Mesendoderm (in vitro differentiated cells): ENCODE measurements around the gene PET100.
A peak's percentile ranks its signal among the peaks of the same experiment; 100 is the strongest.

ENCODE experiments used
- DNase-seq: peaks from one replicate; pipeline ENCODE4 v3.0.0; 2013
- H2AK5ac ChIP-seq: 2 replicates; pipeline ENCODE4 v1.6.1; 2013; ENCODE audit warnings: low read length, inconsistent platforms
- H2BK120ac ChIP-seq: 2 replicates; pipeline ENCODE4 v1.6.1; 2013; ENCODE audit warnings: low read depth, mild to moderate bottlenecking, low read length, moderate library complexity, mixed read lengths
- H2BK15ac ChIP-seq: replicated peaks from 2 replicates; pipeline ENCODE4 v1.6.1; 2013; ENCODE audit warnings: low read depth, mild to moderate bottlenecking, moderate library complexity
- H2BK5ac ChIP-seq: 2 replicates; pipeline ENCODE4 v1.6.1; 2013; ENCODE audit warnings: low read length, inconsistent platforms
- H3K18ac ChIP-seq: 2 replicates; pipeline ENCODE4 v1.6.1; 2013; ENCODE audit warnings: mild to moderate bottlenecking, low read length, mixed read lengths
- H3K23ac ChIP-seq: one replicate; pipeline ENCODE4 v1.6.1; 2013; ENCODE audit warnings: low read length
- H3K27ac ChIP-seq: 2 replicates; pipeline ENCODE4 v1.5.1; 2013; ENCODE audit warnings: low read depth, mild to moderate bottlenecking, inconsistent platforms, low read length, moderate library complexity
- H3K27me3 ChIP-seq: 2 replicates; pipeline ENCODE4 v1.6.1; 2013; ENCODE audit warnings: low read length, control low read depth, mild to moderate bottlenecking, inconsistent platforms; ENCODE audit not compliant: insufficient read depth, poor library complexity
- H3K36me3 ChIP-seq: 2 replicates; pipeline ENCODE4 v1.6.1; 2013; ENCODE audit warnings: low read length, inconsistent platforms; ENCODE audit not compliant: control insufficient read depth, insufficient read depth
- H3K4ac ChIP-seq: one replicate; pipeline ENCODE4 v1.6.1; 2013; ENCODE audit warnings: low read depth, mild to moderate bottlenecking, low read length, moderate library complexity
- H3K4me1 ChIP-seq: 2 replicates; pipeline ENCODE4 v1.6.1; 2013; ENCODE audit warnings: low read depth, low read length, inconsistent platforms; ENCODE audit not compliant: control insufficient read depth
- H3K4me2 ChIP-seq: 2 replicates; pipeline ENCODE4 v1.6.1; 2013; ENCODE audit warnings: low read length
- H3K4me3 ChIP-seq: 2 replicates; pipeline ENCODE4 v1.5.1; 2013; ENCODE audit warnings: mild to moderate bottlenecking, low read length
- H3K56ac ChIP-seq: one replicate; pipeline ENCODE4 v1.6.1; 2013; ENCODE audit warnings: low read length
- H3K79me1 ChIP-seq: 2 replicates; pipeline ENCODE4 v1.6.1; 2013; ENCODE audit warnings: low read length, inconsistent platforms
- H3K79me2 ChIP-seq: 2 replicates; pipeline ENCODE4 v1.6.1; 2013; ENCODE audit warnings: mild to moderate bottlenecking, low read length; ENCODE audit not compliant: control insufficient read depth, insufficient read depth
- H3K9ac ChIP-seq: 2 replicates; pipeline ENCODE4 v1.6.1; 2013; ENCODE audit warnings: low read length, inconsistent platforms
- H4K5ac ChIP-seq: one replicate; pipeline ENCODE4 v1.6.1; 2013; ENCODE audit warnings: low read length
- H4K8ac ChIP-seq: one replicate; pipeline ENCODE4 v1.6.1; 2013; ENCODE audit warnings: low read depth, mild to moderate bottlenecking, control low read depth, low read length, moderate library complexity
- WGBS: extraction: QIAGEN DNeasy Blood & Tissue Kit; methylation state at CpG from one replicate; pipeline ENCODE4 v1.1.7; 2013; ENCODE audit warnings: low lambda C conversion rate, missing lambda C conversion rate; ENCODE audit not compliant: insufficient coverage; ENCODE audit errors: extremely low coverage; 5-methylcytosine and 5-hydroxymethylcytosine counted together

The PET100 gene

DNA sequence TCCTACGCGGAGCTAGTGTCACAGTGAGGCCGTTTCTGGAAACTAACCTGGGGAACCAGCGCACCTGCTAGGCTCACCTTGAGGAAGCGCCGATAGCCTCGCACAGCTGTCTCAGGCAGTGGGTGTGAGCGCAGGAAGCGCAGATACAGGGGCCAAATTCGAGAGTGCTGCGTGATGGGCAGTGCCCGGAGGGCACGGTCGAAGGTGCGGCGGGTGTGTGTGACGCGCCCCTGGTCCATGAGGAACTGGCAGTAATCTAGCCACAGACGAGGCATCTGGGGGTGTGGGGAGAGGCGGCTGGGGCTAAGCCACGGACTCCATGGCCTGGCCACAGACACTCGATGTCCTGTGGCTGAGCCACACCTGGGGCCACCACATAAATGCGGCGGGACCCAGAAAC lies 2.4 kb upstream of the PET100 start:
- H3K23ac ChIP-seq: no peak overlapping the region
- no peak overlapping the region for H3K4ac ChIP-seq
- peaks cover 27% of the 10 kb centered on the region for H3K79me1 ChIP-seq
- H3K9ac ChIP-seq: no peak overlapping the region
- H3K4me1 ChIP-seq: peaks cover 1% of the 10 kb centered on the region
- no peak overlapping the region for H4K5ac ChIP-seq
- H3K56ac ChIP-seq: no peak overlapping the region
- no peaks in the 10 kb centered on the region for H3K27me3 ChIP-seq
- H3K36me3 ChIP-seq: peaks cover 6% of the 10 kb centered on the region
- H2AK5ac ChIP-seq: no peak overlapping the region
- no peak overlapping the region for H3K18ac ChIP-seq
- no peak overlapping the region for H2BK5ac ChIP-seq
- WGBS: no CpG with 5 or more reads among the region's 24 CpGs
- no peak for DNase-seq
- H2BK120ac ChIP-seq: no peak overlapping the region
- no peak overlapping the region for H3K4me2 ChIP-seq
- no peak overlapping the region for H4K8ac ChIP-seq
- no peak overlapping the region for H3K27ac ChIP-seq
- no peak overlapping the region for H3K4me3 ChIP-seq
- peaks cover 40% of the 10 kb centered on the region for H3K79me2 ChIP-seq
- no peak overlapping the region for H2BK15ac ChIP-seq

DNA sequence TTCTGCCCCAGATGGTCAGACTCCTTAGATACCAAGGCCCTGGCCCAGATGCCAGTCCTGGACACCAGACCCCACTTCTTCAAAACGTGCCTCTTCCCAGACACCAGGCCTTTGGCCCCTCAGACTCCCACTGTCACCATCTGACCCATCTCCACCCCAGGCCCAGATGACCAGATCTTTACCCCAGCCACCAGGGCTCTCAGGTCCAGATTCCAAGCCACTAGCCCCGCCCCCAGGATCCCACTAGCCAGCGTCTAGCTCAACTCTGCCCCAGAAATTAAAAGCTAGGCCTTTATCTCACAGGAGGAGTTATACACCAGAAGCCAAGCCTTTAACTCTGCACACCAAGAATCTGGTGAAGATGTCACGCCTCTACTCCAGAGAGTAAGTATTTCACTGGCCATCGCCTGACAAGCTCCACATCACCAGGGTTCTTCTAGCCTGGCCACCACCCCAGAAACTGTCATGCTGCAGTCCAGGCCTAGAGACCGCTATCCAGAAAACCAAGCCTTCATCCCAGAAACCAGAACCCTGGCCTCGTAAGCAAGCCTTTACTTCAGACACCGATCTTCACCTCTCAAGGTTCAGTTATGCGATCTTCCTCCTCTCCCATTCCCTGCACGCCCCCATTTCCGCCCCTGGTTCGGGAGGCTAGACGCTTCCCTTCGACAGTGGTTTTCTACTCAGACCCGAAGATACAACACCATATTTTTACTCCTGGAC lies 843 bp upstream of the PET100 start:
- H3K27ac ChIP-seq: no peak overlapping the region
- H2BK5ac ChIP-seq: no peak overlapping the region
- H4K8ac ChIP-seq: no peak overlapping the region
- peak overlapping the region; percentile 83 for H3K9ac ChIP-seq
- peak overlapping the region; percentile 77 for H3K4me3 ChIP-seq
- H2BK120ac ChIP-seq: no peak overlapping the region
- no peak overlapping the region for H2BK15ac ChIP-seq
- H3K4me1 ChIP-seq: peaks cover 1% of the 10 kb centered on the region
- H4K5ac ChIP-seq: no peak overlapping the region
- WGBS: no CpG with 5 or more reads among the region's 15 CpGs
- peak overlapping the region; percentile 100 for H3K4me2 ChIP-seq
- DNase-seq: no peak
- H3K79me2 ChIP-seq: peaks cover 40% of the 10 kb centered on the region
- H3K27me3 ChIP-seq: no peaks in the 10 kb centered on the region
- H3K79me1 ChIP-seq: peaks cover 27% of the 10 kb centered on the region
- no peak overlapping the region for H3K23ac ChIP-seq
- H3K36me3 ChIP-seq: no peaks in the 10 kb centered on the region
- H2AK5ac ChIP-seq: peak overlapping the region; percentile 64
- no peak overlapping the region for H3K18ac ChIP-seq
- peak overlapping the region; percentile 88 for H3K56ac ChIP-seq
- no peak overlapping the region for H3K4ac ChIP-seq

DNA sequence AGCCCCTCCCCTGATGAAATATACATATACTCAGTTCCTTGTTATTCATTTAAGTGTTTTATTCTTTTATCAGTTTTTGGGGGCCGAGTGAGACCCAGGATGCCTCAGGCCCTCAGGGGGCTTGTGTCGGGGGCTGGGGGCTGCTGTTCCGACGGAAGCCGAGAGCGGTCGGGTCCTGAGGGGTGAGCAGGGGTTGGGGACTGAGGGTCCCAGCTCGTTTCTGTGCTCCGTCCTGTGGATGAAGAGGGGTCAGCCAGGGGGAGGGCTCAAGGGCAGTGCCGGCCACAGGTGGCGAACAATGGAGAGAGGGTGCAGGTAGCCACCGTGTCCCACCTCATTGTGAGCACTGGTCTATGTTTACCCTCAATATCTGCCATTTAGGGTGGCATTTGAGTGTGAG lies 2.0 kb downstream of the PET100 start:
- H3K9ac ChIP-seq: no peak overlapping the region
- no peak overlapping the region for H3K18ac ChIP-seq
- H3K4me2 ChIP-seq: no peak overlapping the region
- H3K56ac ChIP-seq: no peak overlapping the region
- H3K79me2 ChIP-seq: peaks cover 37% of the 10 kb centered on the region
- peaks cover 1% of the 10 kb centered on the region for H3K4me1 ChIP-seq
- no peaks in the 10 kb centered on the region for H3K36me3 ChIP-seq
- H2BK120ac ChIP-seq: no peak overlapping the region
- H4K5ac ChIP-seq: no peak overlapping the region
- DNase-seq: no peak
- H2AK5ac ChIP-seq: no peak overlapping the region
- no peak overlapping the region for H3K27ac ChIP-seq
- H2BK15ac ChIP-seq: no peak overlapping the region
- H3K4ac ChIP-seq: no peak overlapping the region
- H2BK5ac ChIP-seq: no peak overlapping the region
- no peak overlapping the region for H3K23ac ChIP-seq
- no peak overlapping the region for H4K8ac ChIP-seq
- no peak overlapping the region for H3K4me3 ChIP-seq
- no peaks in the 10 kb centered on the region for H3K27me3 ChIP-seq
- peaks cover 24% of the 10 kb centered on the region for H3K79me1 ChIP-seq
- no CpG with 5 or more reads among the region's 12 CpGs for WGBS

DNA sequence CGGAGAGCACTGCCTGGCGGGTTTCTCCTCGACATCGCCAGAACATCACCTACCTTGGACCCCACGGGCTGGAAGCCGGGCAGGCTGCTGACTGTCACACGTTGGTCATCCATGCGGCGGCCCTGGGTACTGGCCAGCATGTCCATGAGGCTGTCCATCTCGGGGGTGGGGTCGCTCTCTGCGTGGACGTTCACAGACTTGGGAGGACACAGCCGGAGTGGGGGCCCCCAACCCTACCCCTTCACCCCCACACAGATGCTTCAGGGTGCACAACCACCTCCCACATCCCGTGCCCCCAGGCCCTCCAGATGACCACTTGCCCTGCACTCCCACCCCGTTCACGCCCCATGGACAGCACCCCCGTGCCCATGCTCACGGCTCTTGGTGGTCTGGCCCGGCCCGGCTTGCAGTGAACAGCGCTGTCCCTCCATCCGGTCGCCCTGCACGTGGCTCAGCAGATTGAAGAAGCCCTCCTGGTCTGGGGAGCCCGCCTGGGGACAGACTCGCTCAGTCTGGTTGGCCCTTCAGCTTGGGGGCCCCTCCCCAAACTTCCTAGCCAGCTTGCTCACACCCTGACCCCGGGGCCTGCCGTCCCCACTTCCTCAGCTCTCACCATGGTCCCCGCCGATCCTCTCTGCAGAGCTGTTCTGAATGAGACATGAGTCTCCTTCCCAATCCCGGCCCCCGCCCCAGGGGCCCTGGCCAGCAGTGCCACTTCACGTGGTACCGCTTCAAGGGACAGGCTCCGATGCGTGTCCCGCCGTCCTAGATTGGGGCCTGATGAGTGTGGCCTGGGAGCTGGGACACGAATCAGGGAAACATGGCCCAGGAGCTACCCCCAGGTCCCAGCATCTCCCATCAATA lies 3.0 kb downstream of the PET100 start:
- Histone ChIP-seq H3K56ac (no peak overlapping the region), H2BK15ac (no peak overlapping the region), H4K5ac (no peak overlapping the region), H3K9ac (no peak overlapping the region), H3K4ac (no peak overlapping the region), H3K23ac (no peak overlapping the region), H3K4me1 (peaks cover 1% of the 10 kb centered on the region), H2BK5ac (no peak overlapping the region), H2AK5ac (no peak overlapping the region), H2BK120ac (no peak overlapping the region), H3K4me3 (no peak overlapping the region), H3K27me3 (no peaks in the 10 kb centered on the region), H3K36me3 (no peaks in the 10 kb centered on the region), H3K4me2 (no peak overlapping the region), H3K27ac (no peak overlapping the region), H4K8ac (no peak overlapping the region), H3K18ac (no peak overlapping the region), H3K79me2 (peaks cover 28% of the 10 kb centered on the region), H3K79me1 (peaks cover 18% of the 10 kb centered on the region)
- no CpG with 5 or more reads among the region's 40 CpGs for WGBS
- DNase-seq: no peak

DNA sequence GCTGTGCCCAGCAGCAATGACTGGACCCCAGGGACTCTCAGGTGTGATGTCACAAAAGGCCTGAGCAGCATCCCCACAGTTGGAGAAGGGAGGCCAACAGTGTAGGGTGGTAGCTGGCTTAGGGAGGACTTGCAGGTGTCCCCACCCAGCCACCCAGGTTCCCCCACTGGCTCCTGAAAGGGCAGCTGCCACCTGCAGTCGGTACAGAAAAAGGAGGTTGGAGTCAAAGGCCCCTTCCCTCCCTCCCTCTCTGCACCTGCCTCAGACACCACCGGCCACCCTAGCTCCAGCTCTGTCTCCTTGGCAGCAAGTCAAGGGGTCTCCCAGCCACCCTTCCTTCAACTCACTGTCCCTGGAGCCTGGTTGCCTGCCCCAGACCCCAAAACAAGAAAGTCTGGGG lies 4.1 kb downstream of the PET100 start, which contains the start of gene PCP2:
Gene PCP2 (minus strand): TSS at position 22 of the 400 bp plus-strand sequence. CDS start 262 bp downstream, outside the sequence.
- H3K4me2 ChIP-seq: no peak within 1 kb of the TSS
- H2BK120ac ChIP-seq: no peak within 1 kb of the TSS
- no peak within 1 kb of the TSS for H2BK5ac ChIP-seq
- no peak within 1 kb of the TSS for H2AK5ac ChIP-seq
- no peak for DNase-seq
- no peaks in the 10 kb centered on the region for H3K36me3 ChIP-seq
- H3K79me1 ChIP-seq: peaks cover 13% of the 10 kb centered on the region
- no peak within 1 kb of the TSS for H3K9ac ChIP-seq
- no CpG with 5 or more reads among the region's 2 CpGs for whole genome bisulfite sequencing
- no peak within 1 kb of the TSS for H2BK15ac ChIP-seq
- H3K4me1 ChIP-seq: peaks cover 1% of the 10 kb centered on the region
- H3K23ac ChIP-seq: no peak within 1 kb of the TSS
- no peak within 1 kb of the TSS for H3K4ac ChIP-seq
- H4K8ac ChIP-seq: no peak within 1 kb of the TSS
- H3K56ac ChIP-seq: no peak within 1 kb of the TSS
- no peak within 1 kb of the TSS for H3K18ac ChIP-seq
- H3K27ac ChIP-seq: no peak within 1 kb of the TSS
- H3K79me2 ChIP-seq: peaks cover 16% of the 10 kb centered on the region
- no peaks in the 10 kb centered on the region for H3K27me3 ChIP-seq
- no peak within 1 kb of the TSS for H3K4me3 ChIP-seq
- H4K5ac ChIP-seq: no peak within 1 kb of the TSS
